GM21381 (cell line): ENCODE results near the gene NPTX2.
"Not testable (repeated sequence)": the region's sequence is repeated elsewhere in the genome, so short reads cannot be mapped to it uniquely, and the experiment has no call there.

Source experiments
- ATAC-seq: cut with Tn5 transposase; IDR thresholded peaks from one replicate; pipeline ENCODE4 v1.9.1; 2021; ENCODE audit warnings: mild to moderate bottlenecking, moderate library complexity; ENCODE audit not compliant: unreplicated experiment

The NPTX2 gene

GRCh38 chr7:98617051-98617959, at the start of gene NPTX2:
Gene NPTX2, plus strand, starts transcription at chr7:98617285. Its CDS starts 177 bp downstream, at chr7:98617462.
- no peak for ATAC-seq

- ATAC-seq: no peak
Measured at GRCh38 chr7:98567991-98568390, 49.1 kb upstream of the NPTX2 start.

GRCh38 chr7:98568891-98569290, 48.2 kb upstream of the NPTX2 start:
- no peak for ATAC-seq

GRCh38 chr7:98569691-98570337, 47.3 kb upstream of the NPTX2 start:
- no peak for ATAC-seq

DNA sequence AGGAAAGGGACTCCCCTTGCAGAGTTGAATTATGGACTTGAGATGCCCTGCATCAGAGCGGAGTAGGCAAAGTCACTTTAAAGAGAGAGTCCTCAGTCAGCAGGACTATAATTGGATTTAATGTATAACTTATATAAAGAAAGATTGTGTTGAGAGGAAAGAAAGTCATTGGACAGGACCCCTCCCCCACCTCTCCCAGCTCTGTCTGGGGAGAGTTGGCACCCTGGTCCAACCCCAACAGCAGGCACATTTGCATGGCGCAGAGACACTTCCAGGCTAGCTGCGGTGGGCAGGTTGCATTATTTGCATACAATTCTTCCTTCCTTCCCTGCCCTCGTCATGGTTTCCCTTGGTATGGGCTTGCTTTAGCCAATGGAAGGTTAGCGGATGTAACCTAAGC, 46.1 kb upstream of the NPTX2 start:
- ATAC-seq: no peak

- no peak for ATAC-seq
Measured at GRCh38 chr7:98571986-98572385, 45.1 kb upstream of the NPTX2 start.

DNA sequence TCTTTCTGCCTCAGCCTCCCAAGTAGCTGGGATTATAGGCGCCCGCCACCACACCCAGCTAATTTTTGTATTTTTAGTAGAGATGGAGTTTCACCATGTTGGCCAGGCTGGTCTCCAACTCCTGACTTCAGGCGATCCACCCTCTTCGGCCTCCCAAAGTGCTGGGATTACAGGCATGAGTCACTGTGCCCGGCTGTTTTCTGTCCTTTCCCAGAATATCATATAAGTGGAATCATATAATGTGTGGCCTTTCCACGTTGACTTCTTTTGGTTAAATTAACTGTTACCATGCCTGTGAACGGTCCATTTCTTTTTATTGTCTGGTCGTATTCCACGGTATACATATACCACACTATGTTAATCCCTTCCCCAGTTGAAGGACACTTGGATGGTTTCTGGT, 44.4 kb upstream of the NPTX2 start:
- not testable (repeated sequence) for ATAC-seq

- ATAC-seq: no peak
Measured at GRCh38 chr7:98573816-98574215, 43.3 kb upstream of the NPTX2 start.

DNA sequence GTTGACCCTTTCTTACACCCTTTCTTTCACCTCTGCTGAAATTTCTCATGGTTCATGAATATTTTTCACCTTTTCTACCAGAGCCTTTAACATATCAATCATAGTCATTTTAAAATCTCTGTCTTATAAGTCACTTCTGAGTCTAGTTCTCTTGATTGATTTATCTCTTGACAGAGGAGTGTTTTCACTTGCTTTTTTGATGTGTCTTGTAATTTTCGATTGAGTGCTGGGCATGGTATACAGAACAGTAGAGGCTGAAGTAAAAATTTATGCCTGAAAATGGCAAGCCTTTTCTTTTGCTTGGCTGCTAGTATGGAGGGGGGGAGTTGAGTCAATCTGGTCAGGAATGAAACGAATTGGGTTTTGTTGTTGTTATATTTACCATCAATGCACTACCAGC, 41.2 kb upstream of the NPTX2 start:
- ATAC-seq: no peak

DNA sequence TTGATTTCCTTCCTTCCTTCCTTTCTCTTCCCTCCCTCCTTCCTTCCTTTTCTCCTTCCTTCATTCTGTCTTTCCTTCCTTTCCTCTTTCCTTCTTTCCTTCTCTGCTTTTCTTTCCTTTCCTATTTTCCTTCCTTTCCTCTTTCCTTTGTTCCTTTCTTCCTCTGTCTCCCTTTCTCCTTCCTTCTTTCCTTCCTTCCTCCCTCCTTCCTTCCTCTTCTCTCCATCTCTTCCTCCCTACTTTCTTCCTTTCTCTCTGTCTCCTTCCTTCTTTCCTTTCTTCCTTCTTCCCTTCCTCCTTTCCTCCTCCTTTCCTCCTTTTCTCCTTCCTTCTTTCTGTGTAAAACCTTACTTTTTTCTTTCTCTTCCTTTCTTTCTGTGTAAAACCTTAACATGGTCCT, 32.3 kb upstream of the NPTX2 start:
- no peak for ATAC-seq

DNA sequence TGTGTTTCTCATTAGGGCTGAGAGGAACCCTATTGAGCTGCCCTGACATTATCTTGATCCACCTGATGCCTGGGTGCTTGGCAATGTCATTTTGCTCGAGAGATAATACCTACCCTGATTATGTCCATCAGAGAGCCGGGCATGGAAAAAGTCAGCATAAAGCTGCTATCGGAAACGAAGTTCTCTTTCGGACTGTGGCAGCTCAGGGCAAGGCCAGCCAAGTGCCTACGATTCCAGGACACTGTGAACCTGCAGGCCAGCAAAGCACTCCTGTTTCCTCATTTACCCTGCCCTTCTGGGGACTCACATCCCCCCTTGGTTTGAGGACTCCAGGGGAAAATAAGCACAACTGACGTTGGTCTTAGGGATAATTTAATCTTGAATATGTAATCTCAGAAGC, 25.2 kb upstream of the NPTX2 start:
- ATAC-seq: no peak

GRCh38 chr7:98594348-98594747, 22.7 kb upstream of the NPTX2 start:
- no peak for ATAC-seq

GRCh38 chr7:98594787-98595186, 22.3 kb upstream of the NPTX2 start:
- no peak for ATAC-seq

GRCh38 chr7:98598846-98599615, 18.1 kb upstream of the NPTX2 start:
- no peak for ATAC-seq

DNA sequence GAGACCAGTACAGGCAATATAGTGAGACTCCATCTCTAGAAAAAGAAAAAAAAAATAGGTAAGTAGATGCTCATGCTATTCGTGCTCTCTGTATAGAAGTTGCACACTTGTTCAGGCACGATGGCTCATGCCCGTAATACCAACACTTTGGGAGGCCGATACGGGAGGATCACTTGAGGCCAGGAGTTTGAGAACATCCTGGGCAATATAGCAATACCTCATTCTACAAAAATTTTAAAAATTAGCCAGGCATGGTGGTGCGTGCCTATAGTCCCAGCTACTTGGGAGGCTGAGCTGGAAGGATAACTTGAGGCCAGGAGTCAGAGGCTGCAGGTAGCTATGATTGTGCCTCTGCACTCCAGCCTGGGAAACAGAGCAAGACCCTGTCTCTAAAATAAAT, 17.2 kb upstream of the NPTX2 start:
- ATAC-seq: no peak

DNA sequence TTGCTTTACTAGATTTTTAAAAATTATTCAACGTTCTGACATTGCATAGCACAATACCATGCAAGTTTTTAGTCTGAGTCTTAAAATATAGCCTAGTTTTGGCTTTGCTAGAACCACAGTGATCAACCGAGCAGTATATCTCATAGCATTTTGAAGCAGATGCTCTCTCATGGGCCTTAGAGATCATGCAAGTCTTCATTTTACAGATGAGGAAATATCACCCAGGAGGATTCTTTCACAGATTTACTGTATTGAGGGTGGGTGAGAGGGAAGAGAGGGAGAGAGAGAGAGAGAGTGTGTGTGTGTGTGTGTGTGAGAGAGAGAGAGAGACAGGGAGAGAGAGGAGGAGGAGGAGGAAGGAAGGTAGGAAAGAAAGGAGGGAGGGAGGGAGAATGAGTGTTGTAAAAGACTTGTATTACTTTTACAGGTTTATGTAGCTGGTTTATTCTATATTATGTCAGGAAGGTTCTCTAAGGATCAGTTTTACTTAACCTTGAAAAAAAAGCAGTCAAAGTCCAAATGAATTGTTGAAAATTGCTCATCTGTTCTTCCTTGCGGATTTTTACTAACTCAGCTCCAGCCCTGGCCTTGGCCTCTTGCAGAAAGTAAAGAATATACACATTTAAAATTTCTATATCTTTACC, 14.2 kb upstream of the NPTX2 start:
- ATAC-seq: no peak

GRCh38 chr7:98603399-98603788, 13.7 kb upstream of the NPTX2 start:
- no peak for ATAC-seq

GRCh38 chr7:98613601-98614425, 3.3 kb upstream of the NPTX2 start:
- ATAC-seq: no peak

GRCh38 chr7:98616381-98617050, 569 bp upstream of the NPTX2 start:
- no peak for ATAC-seq

DNA sequence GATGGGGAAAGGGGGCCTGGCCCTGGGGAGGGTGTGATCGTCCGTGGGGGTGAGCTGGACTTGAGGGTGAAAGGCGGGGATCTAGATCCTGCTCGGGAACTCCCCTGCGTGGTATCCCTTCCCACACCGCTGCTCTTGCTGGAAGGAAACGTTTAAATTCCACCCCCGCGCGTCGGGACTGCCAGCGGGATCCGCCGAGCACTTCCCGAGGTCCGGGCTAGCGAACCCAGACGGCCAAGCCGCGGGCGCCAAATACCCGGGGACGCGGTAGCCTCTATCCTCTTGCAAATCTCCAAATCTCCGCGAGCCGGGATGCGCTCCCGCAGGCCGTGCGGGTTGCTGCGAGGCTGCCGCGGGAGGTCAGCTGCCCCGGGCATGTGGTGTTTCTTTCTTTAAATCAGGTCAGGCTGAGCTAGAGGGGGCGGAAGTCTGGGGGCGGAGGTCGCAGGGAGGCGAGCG, 904 bp downstream of the NPTX2 start:
- ATAC-seq: no peak
